ENCODE measurements around the gene STIMATE. TPM values are rescaled to one million over a fixed set of nuclear protein-coding genes. Genes with fewer than 3 reads are reported as not detected.

STIMATE gene
- total RNA-seq, 1 donor from 2014 or later: 17.6 TPM

DNA sequence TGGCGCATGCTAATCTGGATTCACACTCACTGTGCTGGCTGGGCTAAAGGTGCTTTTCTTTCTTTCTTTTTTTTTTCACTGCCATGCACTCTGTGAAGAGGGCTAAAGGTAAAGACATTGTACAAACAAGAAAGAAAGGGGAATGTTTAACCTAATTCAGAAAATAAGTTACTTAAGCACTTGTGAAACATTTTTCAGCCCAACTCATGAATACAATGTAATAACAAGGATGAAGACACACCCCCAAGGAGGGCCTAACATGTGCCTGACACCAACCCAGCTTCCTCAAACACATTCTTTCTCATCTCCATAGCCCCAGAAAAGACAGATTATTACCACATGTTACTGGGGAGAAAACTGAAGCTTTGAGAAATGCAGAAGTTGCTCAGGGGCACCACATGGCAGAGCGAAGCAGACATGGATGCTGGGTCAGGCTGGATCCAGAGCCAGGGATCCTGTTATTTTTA, 5.7 kb downstream of the STIMATE start:
- intact Hi-C loops (cut with micrococcal nuclease): loop anchor here (2.0 to 10.0 kb wide), 3 partner anchors 91 to 357 kb away; partner anchors contain the start of genes NT5DC2 and UQCC5
- Mint-ChIP-seq H3K27me3 (ENCODE audit: low read depth) (no peaks in the 10 kb centered on the region), H3K4me1 (ENCODE audit: low read depth) (peaks cover 58% of the 10 kb centered on the region), H3K27ac (peak overlapping the region; percentile 30), H3K36me3 (ENCODE audit: low read depth) (peaks cover 19% of the 10 kb centered on the region), H3K9me3 (no peaks in the 10 kb centered on the region), H3K4me3 (ENCODE audit: low read depth) (no peak overlapping the region)
- no peak for DNase-seq (ENCODE audit: low spot score)

DNA sequence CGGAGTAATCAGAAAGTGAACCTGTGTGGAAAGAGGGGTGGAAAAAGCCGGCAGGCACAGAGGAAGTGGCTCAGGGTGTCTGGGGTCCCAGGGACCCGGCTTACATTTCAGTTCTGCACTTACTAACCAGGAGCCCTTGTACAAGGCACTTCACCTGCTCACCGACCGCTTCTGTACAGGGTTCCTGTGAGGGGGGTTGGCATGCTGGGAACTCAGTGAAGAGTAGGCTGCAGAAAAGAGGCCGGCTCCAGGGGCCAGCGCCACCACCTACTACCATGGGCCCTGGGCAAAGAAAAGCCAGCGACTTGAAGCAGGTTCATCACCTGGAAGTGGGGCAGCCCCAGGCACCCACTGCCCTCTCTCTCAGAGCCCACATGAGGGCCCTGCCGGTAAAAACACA, 6.2 kb downstream of the STIMATE start:
- intact Hi-C loops (cut with micrococcal nuclease): loop anchor here (10.0 kb wide), 1 partner anchor 356 kb away; the partner anchor contains the start of genes NT5DC2 and UQCC5
- Mint-ChIP-seq H3K4me1 (ENCODE audit: low read depth) (peaks cover 53% of the 10 kb centered on the region), H3K27me3 (ENCODE audit: low read depth) (no peaks in the 10 kb centered on the region), H3K9me3 (no peaks in the 10 kb centered on the region), H3K4me3 (ENCODE audit: low read depth) (peak overlapping the region; percentile 6), H3K27ac (peak overlapping the region; percentile 46), H3K36me3 (ENCODE audit: low read depth) (peaks cover 24% of the 10 kb centered on the region)
- DNase-seq (ENCODE audit: low spot score): no peak

DNA sequence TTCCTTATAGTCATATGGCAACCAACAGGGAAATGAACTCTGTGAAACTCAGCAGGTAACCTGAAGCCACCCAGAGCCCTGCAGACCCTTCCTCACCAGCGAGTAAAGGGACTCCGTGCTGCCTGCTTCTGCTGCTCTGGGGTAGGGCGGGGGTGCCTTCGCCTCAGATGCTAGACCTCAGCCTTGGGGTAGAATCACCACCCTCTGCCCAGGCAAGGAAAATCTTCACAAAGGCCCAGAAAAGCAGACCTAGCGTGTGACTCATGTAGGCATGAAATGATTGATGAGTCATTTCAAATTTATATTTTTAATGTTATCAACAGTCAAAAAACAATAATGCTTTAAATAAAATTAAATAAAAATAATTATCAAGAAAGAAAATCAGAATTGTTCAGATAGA, 6.6 kb downstream of the STIMATE start:
- Mint-ChIP-seq H3K9me3 (no peaks in the 10 kb centered on the region), H3K36me3 (ENCODE audit: low read depth) (peaks cover 28% of the 10 kb centered on the region), H3K4me3 (ENCODE audit: low read depth) (no peak overlapping the region), H3K27ac (peak overlapping the region; percentile 51), H3K4me1 (ENCODE audit: low read depth) (peaks cover 49% of the 10 kb centered on the region), H3K27me3 (ENCODE audit: low read depth) (no peaks in the 10 kb centered on the region)
- intact Hi-C loops (cut with micrococcal nuclease): loop anchor here (10.0 kb wide), 1 partner anchor 356 kb away; the partner anchor contains the start of genes NT5DC2 and UQCC5
- DNase-seq (ENCODE audit: low spot score): no peak

DNA sequence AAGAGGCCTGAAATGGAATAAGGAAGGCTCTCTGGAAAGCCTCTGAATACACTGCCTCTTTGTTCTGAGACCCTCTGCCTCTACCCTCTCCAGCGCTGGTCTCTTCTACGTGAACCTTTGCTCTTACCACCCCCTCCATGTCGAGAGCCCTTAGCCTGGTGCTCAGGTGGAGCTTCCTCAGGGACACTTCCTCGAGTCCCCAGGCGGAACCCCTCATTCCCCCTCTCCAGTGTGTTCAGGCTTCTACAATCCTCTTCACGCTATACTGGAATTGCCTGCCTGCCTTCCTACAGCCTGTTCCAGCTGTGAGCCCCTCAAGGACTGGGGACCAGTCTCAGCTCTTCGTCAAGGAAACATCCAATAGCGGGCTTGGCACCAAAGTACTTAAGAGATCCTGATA, 7.4 kb downstream of the STIMATE start:
- H3K9me3 Mint-ChIP-seq: no peaks in the 10 kb centered on the region
- H3K27ac Mint-ChIP-seq: no peak overlapping the region
- no peak overlapping the region for H3K4me3 Mint-ChIP-seq (ENCODE audit: low read depth)
- H3K4me1 Mint-ChIP-seq (ENCODE audit: low read depth): peaks cover 41% of the 10 kb centered on the region
- intact Hi-C loops (cut with micrococcal nuclease): loop anchor here (10.0 kb wide), 1 partner anchor 355 kb away; the partner anchor contains the start of genes NT5DC2 and UQCC5
- peaks cover 29% of the 10 kb centered on the region for H3K36me3 Mint-ChIP-seq (ENCODE audit: low read depth)
- DNase-seq (ENCODE audit: low spot score): no peak
- no peaks in the 10 kb centered on the region for H3K27me3 Mint-ChIP-seq (ENCODE audit: low read depth)

DNA sequence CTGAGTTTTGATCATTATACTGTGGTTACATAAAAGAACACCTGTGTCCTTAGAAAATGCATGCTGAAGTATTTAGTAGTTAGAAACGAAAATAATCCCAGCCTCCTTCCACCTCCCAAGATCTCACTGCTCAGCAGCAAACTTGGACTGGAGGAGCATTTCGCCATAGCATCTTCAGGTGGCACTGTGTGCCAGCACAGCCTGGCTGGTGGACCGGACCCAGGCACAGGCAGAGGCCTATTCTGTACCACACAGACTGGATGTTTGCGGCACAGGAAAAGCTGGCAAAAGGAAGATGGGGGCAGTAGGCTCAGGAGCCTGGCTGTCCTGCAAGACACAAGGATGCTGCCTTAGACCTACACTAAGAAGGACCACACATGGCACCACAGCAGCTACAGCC, 10.2 kb downstream of the STIMATE start:
- DNase-seq (ENCODE audit: low spot score): no peak
- Mint-ChIP-seq H3K36me3 (ENCODE audit: low read depth) (peaks cover 25% of the 10 kb centered on the region), H3K4me1 (ENCODE audit: low read depth) (peaks cover 17% of the 10 kb centered on the region)

DNA sequence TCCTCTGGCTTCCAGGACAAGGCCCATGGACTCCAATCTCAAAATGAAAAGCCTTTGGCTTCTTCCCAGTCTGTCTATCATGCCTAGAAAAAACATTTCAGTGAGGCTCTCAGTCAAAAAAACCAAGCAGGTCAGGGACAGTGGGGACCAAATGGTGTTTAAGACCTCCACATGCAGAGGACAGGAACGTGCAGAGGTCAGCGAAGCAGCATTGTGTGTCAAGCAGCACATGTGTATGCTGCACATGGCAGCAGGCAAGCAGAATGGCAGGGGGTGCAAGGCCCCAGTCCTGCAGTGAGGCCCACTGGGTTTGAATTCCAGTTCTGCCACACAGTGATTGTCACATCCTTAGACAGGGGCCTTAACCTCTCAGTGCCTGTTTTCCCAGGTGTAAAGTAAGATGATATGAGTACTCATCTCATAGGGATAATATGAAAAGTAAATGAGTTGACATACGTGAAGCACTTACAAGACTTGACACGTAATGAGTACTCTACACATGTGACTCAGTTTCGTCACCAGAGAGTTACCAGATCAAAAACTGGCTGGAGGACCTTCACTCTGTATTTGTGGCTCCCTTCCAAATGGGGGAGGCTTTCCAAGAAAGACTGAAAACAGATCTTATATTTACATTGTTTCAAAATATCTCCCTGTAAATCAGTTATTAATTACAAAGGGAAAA, 11.2 kb downstream of the STIMATE start:
- Mint-ChIP-seq H3K27me3 (ENCODE audit: low read depth) (no peaks in the 10 kb centered on the region), H3K9me3 (no peaks in the 10 kb centered on the region), H3K27ac (no peak overlapping the region), H3K4me1 (ENCODE audit: low read depth) (peaks cover 8% of the 10 kb centered on the region), H3K4me3 (ENCODE audit: low read depth) (no peak overlapping the region), H3K36me3 (ENCODE audit: low read depth) (peaks cover 25% of the 10 kb centered on the region)
- intact Hi-C loops (cut with micrococcal nuclease): no loop called here
- DNase-seq (ENCODE audit: low spot score): no peak

More for the DNA sequence above, 10.2 kb downstream of the STIMATE start:
- no peak overlapping the region for H3K4me3 Mint-ChIP-seq (ENCODE audit: low read depth)
- H3K9me3 Mint-ChIP-seq: no peaks in the 10 kb centered on the region
- H3K27me3 Mint-ChIP-seq (ENCODE audit: low read depth): no peaks in the 10 kb centered on the region
- no peak overlapping the region for H3K27ac Mint-ChIP-seq
- intact Hi-C loops (cut with micrococcal nuclease): no loop called here

DNA sequence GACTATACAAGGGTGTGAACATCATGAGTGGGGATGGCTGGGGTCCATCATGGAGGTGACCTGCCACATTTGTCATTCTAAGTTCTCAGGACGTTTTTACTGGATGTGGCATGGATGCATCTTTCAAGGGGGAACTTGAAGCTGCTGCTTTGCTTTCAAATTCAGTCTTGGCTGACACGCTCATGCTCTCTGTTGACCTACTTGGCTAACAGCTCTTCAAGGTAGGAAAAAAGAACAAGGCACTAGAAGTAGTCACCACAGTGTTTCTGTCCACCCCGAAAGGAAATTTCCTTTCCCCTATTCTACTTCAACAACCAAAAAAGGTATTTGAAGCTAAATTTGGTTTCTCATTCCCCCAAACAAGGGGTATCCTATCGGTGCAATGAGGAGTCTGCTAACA, 15.0 kb downstream of the STIMATE start:
- H3K4me1 Mint-ChIP-seq (ENCODE audit: low read depth): peaks cover 7% of the 10 kb centered on the region
- H3K36me3 Mint-ChIP-seq (ENCODE audit: low read depth): peaks cover 25% of the 10 kb centered on the region
- no peak overlapping the region for H3K4me3 Mint-ChIP-seq (ENCODE audit: low read depth)
- DNase-seq (ENCODE audit: low spot score): no peak
- H3K27ac Mint-ChIP-seq: no peak overlapping the region
- H3K9me3 Mint-ChIP-seq: no peaks in the 10 kb centered on the region
- H3K27me3 Mint-ChIP-seq (ENCODE audit: low read depth): no peaks in the 10 kb centered on the region
- intact Hi-C loops (cut with micrococcal nuclease): no loop called here

DNA sequence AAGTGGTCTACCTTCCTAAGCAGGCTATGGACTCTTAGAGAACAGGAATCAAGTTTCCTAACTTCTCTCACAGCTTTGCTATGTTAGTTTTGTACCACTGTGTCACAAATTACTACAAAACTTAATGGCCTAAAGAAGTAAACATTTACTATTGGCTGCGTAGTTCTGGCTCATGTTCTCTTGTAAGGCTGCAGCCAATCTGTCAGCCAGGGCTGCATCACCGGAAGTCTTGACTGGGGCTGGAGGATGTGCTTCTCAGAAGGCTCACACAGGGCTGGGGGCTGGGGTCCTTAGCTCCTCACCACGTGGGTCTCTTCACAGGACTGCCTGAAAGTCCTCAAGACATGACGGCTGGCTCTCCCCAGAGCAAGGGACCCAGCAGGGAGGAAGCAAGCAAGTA, 15.5 kb downstream of the STIMATE start:
- H3K9me3 Mint-ChIP-seq: no peaks in the 10 kb centered on the region
- H3K4me1 Mint-ChIP-seq (ENCODE audit: low read depth): peaks cover 7% of the 10 kb centered on the region

DNA sequence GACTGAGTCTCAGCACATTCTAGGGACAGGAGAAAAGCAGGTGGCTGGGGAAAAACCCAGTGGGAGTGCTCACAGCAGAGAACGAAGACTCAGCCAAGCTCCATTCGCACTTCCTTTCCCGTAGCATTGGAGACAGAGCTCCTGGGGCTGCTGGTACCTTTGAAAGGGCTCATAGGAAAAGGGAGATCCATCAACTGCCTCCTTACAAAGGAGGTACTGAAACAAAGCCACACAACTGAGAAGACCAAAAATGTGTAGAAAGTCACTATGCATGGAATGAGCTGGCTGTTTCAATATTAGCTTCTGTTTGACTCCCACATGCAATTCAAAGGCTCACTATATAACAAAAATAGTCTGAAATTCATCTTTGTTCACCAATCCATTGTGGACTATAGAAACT, 16.9 kb downstream of the STIMATE start:
- intact Hi-C loops (cut with micrococcal nuclease): no loop called here
- peaks cover 9% of the 10 kb centered on the region for H3K4me1 Mint-ChIP-seq (ENCODE audit: low read depth)
- DNase-seq (ENCODE audit: low spot score): no peak
- H3K4me3 Mint-ChIP-seq (ENCODE audit: low read depth): no peak overlapping the region
- H3K36me3 Mint-ChIP-seq (ENCODE audit: low read depth): peaks cover 11% of the 10 kb centered on the region
- H3K27ac Mint-ChIP-seq: no peak overlapping the region
- H3K27me3 Mint-ChIP-seq (ENCODE audit: low read depth): no peaks in the 10 kb centered on the region
- H3K9me3 Mint-ChIP-seq: no peaks in the 10 kb centered on the region

More for the DNA sequence above, 15.5 kb downstream of the STIMATE start:
- Mint-ChIP-seq H3K27me3 (ENCODE audit: low read depth) (no peaks in the 10 kb centered on the region), H3K4me3 (ENCODE audit: low read depth) (no peak overlapping the region), H3K27ac (no peak overlapping the region), H3K36me3 (ENCODE audit: low read depth) (peaks cover 25% of the 10 kb centered on the region)
- DNase-seq (ENCODE audit: low spot score): no peak
- intact Hi-C loops (cut with micrococcal nuclease): no loop called here

DNA sequence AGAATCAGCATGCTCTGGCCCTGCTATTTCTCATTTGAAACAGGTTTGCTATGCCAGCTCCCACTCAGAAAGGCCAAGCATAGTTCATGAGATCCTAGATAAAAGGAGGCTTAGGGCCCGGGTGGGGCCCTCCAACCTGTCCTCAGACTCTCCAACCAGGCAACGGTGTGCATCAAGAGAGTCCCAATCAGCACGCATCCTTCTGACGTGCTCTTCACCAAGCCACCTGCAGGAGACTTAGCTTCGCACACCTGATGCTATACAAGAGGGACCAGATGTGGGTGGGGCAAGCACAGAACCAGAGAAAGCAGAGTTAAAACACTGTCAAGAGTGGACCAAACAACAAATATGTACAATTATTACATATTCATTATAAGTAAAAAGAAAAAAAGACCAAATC, 17.3 kb downstream of the STIMATE start:
- intact Hi-C loops (cut with micrococcal nuclease): no loop called here

DNA sequence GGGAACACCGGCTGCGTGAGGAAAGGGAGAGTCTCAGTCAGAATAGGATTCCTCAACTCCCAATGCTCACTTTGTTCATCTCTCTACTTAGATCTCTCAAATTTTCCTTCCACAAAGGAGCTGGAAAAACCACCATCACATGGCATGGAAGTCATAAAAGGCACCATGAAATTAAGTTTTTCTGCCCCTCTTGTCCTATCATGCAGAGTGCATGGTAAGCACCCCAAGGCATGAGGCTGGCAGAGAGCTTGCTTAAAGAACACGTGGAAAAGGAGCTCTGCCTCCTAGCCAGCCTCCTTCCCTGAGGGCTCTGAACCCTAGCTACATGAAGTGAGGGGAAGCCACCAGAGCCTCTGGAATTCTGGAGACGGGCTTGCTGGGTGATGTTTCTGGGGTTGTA, 17.8 kb downstream of the STIMATE start:
- no peaks in the 10 kb centered on the region for H3K9me3 Mint-ChIP-seq
- no peaks in the 10 kb centered on the region for H3K27me3 Mint-ChIP-seq (ENCODE audit: low read depth)
- intact Hi-C loops (cut with micrococcal nuclease): no loop called here
- H3K27ac Mint-ChIP-seq: no peak overlapping the region
- no peak overlapping the region for H3K4me3 Mint-ChIP-seq (ENCODE audit: low read depth)
- no peak for DNase-seq (ENCODE audit: low spot score)
- peaks cover 2% of the 10 kb centered on the region for H3K36me3 Mint-ChIP-seq (ENCODE audit: low read depth)
- peaks cover 17% of the 10 kb centered on the region for H3K4me1 Mint-ChIP-seq (ENCODE audit: low read depth)

More for the DNA sequence above, 17.3 kb downstream of the STIMATE start:
- H3K27ac Mint-ChIP-seq: no peak overlapping the region
- H3K9me3 Mint-ChIP-seq: no peaks in the 10 kb centered on the region
- peaks cover 7% of the 10 kb centered on the region for H3K36me3 Mint-ChIP-seq (ENCODE audit: low read depth)
- no peak overlapping the region for H3K4me3 Mint-ChIP-seq (ENCODE audit: low read depth)
- peaks cover 13% of the 10 kb centered on the region for H3K4me1 Mint-ChIP-seq (ENCODE audit: low read depth)
- no peak for DNase-seq (ENCODE audit: low spot score)
- no peaks in the 10 kb centered on the region for H3K27me3 Mint-ChIP-seq (ENCODE audit: low read depth)

DNA sequence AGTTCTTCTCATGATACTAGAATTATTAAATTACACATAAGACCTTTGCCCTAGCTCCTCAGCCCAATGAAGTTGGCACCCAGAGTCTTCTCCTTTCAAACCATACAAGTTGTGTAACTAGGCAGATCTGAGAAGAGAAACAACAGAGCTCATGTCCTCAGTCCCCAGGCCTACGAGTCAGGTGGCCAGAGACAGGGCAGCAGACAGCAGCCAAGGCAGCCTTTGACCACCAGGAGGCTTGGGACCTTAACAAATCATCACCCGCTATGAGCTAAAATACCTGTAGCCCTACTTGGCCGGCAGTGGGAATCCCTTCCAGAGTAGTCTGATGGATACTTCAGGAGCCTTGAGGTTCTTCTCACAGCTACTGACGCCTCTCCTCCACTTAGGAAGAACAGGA, 18.3 kb downstream of the STIMATE start:
- no peaks in the 10 kb centered on the region for H3K9me3 Mint-ChIP-seq
- H3K27me3 Mint-ChIP-seq (ENCODE audit: low read depth): no peaks in the 10 kb centered on the region
- intact Hi-C loops (cut with micrococcal nuclease): no loop called here
- H3K36me3 Mint-ChIP-seq (ENCODE audit: low read depth): no peaks in the 10 kb centered on the region
- no peak overlapping the region for H3K27ac Mint-ChIP-seq
- H3K4me1 Mint-ChIP-seq (ENCODE audit: low read depth): peaks cover 20% of the 10 kb centered on the region
- H3K4me3 Mint-ChIP-seq (ENCODE audit: low read depth): no peak overlapping the region
- no peak for DNase-seq (ENCODE audit: low spot score)

DNA sequence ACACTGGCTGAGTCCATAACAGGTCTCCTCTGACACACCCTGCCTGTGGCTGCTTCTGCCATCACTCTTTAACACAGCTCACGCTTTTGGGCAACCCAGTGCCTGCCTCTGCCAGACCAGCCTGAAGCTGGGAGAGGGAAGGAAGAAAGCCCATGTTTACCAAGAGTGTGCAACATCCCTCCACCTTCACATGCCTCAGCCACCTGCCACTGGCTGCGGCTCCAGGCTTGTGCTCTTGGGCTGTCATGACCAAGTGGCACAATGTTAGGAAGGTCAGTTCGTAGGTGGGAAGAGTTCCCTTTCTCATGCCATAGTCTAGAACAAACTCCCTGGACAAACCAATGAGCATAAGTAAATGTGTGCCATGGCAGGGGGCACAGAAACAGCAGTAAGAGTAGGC, 20.3 kb downstream of the STIMATE start:
- Mint-ChIP-seq H3K36me3 (ENCODE audit: low read depth) (no peaks in the 10 kb centered on the region), H3K4me3 (ENCODE audit: low read depth) (no peak overlapping the region), H3K9me3 (no peaks in the 10 kb centered on the region), H3K27me3 (ENCODE audit: low read depth) (no peaks in the 10 kb centered on the region), H3K4me1 (ENCODE audit: low read depth) (peaks cover 29% of the 10 kb centered on the region), H3K27ac (no peak overlapping the region)
- intact Hi-C loops (cut with micrococcal nuclease): no loop called here
- DNase-seq (ENCODE audit: low spot score): no peak

All from activated T-helper 2 cell treated with anti-CD3 and anti-CD28 coated beads, Interferon-gamma antibody, Interleukin-2, Interleukin-4, amounts not matched to agents 10 μg/mL and 5 μg/mL and 100 μg/mL, durations not matched to agents 14 hours and 24 hours and 36 hours (primary cell).